Mesothelial cell of epicardium (in vitro differentiated cells): ENCODE measurements around the gene MCM8. TPM values are rescaled to one million over a fixed set of nuclear protein-coding genes. Genes with fewer than 3 reads are reported as not detected.

Source experiments
- DNase-seq, 2 experiments: peaks; one replicate each; pipeline ENCODE4 v3.0.0; 2021; ENCODE audit warnings: low spot score in 2 of 2; ENCODE audit not compliant: unreplicated experiment in 2 of 2
- H3K27ac Mint-ChIP-seq: 2 replicates; pipeline ENCODE4 v1.8.0; 2021; ENCODE audit warnings: mixed read lengths
- H3K27me3 Mint-ChIP-seq: 2 replicates; pipeline ENCODE4 v1.8.0; 2021; ENCODE audit warnings: low read depth, mixed read lengths
- H3K36me3 Mint-ChIP-seq: 2 replicates; pipeline ENCODE4 v1.8.0; 2021; ENCODE audit warnings: mixed read lengths
- H3K4me1 Mint-ChIP-seq: 2 replicates; pipeline ENCODE4 v1.8.0; 2021; ENCODE audit warnings: mixed read lengths
- H3K4me3 Mint-ChIP-seq: 2 replicates; pipeline ENCODE4 v1.8.0; 2021; ENCODE audit warnings: mild to moderate bottlenecking, moderate library complexity, mixed read lengths
- H3K9me3 Mint-ChIP-seq: 2 replicates; pipeline ENCODE4 v1.8.0; 2021; ENCODE audit warnings: mixed read lengths
- CTCF ChIP-seq: fragments of 200-600 bp; sonication (generic); IDR thresholded peaks from one replicate; pipeline ENCODE4 v1.5.0; 2021; ENCODE audit warnings: antibody characterized with exemption; ENCODE audit not compliant: unreplicated experiment
- total RNA-seq: library from RNA; stranded (reverse); gene quantifications from 3 replicates; pipeline ENCODE4 v1.2.1, GENCODE V29; 2021

The MCM8 gene
- total RNA-seq, 1 donor from 2014 or later, result 11.3 TPM

DNA sequence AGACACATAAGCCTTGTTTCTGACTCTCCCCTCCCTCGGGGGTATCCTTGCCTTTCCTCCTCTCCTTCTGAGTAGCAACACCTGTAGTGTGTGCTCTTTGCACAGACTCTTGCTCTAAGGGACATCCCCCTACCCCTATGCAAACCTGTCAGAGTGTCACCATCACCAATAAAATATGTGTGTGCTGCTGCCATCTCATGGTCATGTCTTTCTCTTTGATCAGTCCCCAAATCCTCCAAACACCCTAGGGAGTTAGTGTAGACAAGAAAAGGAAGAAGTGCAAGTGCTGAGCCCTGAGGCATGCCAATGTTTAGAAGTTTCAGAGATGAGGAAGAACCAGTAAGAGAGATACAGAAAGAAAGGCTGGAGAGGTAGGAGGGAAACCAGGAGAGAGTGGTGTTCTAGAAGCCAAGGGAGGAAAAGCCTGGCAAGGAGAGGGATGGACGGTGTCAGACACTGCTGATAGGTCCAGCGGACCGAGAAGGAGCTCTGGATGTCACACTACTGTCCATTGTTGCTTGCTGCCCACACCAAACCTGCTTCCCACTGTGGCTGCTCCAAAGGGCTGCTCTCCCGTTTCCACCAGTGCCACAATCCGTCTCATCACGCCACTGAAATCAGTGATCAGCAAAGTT lies 16.5 kb upstream of the MCM8 start:
- no peaks in the 10 kb centered on the region for H3K4me1 Mint-ChIP-seq
- H3K27ac Mint-ChIP-seq, result no peak overlapping the region
- H3K36me3 Mint-ChIP-seq, result peaks cover 5% of the 10 kb centered on the region
- H3K27me3 Mint-ChIP-seq, result peaks cover 18% of the 10 kb centered on the region
- H3K9me3 Mint-ChIP-seq, result no peaks in the 10 kb centered on the region
- DNase-seq, result no peak
- TF ChIP-seq CTCF, result no peak
- H3K4me3 Mint-ChIP-seq, result no peak overlapping the region

DNA sequence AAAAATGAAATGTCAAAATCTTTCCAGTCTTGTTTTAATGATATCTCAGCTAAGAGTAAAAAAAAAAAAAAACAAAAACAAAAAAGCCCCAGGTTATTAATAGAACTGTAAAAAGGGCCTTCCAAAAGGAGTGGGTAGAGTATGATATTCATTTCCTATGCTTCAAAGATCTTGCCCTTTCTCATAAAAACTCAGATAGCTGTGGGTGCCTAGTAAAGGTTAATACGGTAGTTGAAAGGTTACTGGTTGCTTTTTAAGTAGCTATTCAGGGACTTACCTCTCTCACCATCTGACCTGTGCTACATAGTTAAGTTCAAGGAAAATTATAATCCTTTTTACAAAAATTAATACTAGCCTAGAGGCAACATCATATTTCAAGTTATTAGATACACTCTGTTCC lies 15.1 kb upstream of the MCM8 start:
- Mint-ChIP-seq H3K36me3 (peaks cover 5% of the 10 kb centered on the region), H3K4me3 (no peak overlapping the region), H3K4me1 (no peaks in the 10 kb centered on the region), H3K9me3 (no peaks in the 10 kb centered on the region), H3K27ac (no peak overlapping the region), H3K27me3 (peaks cover 6% of the 10 kb centered on the region)
- no peak for TF ChIP-seq CTCF
- no peak for DNase-seq

DNA sequence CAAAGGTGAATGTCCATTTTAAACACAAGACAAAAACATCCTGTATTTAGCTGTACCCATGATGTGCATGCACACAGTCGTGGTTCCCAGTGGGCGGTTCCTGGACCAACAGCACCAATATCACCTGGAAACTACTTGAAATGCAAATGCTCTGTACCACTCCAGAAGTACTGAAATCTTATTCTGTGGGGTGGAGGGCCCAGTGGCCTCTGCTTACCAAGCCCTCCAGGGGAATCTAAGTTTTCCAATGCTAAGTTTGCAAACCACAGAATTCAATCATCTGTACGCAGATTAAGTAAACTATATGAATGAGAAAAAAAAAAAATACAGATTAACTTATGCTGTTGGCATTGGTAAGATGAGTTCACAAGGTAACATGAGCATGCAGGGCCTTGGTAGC lies 14.2 kb upstream of the MCM8 start:
- TF ChIP-seq CTCF, result no peak
- Mint-ChIP-seq H3K27me3 (no peaks in the 10 kb centered on the region), H3K4me1 (no peaks in the 10 kb centered on the region), H3K36me3 (peaks cover 7% of the 10 kb centered on the region), H3K27ac (no peak overlapping the region), H3K9me3 (no peaks in the 10 kb centered on the region), H3K4me3 (no peak overlapping the region)
- no peak for DNase-seq

GRCh38 chr20:5938456-5939029 lies 11.9 kb upstream of the MCM8 start:
- TF ChIP-seq CTCF, result no peak
- H3K36me3 Mint-ChIP-seq, result peaks cover 25% of the 10 kb centered on the region
- no peaks in the 10 kb centered on the region for H3K27me3 Mint-ChIP-seq
- no peak overlapping the region for H3K4me3 Mint-ChIP-seq
- no peaks in the 10 kb centered on the region for H3K4me1 Mint-ChIP-seq
- no peak for DNase-seq
- no peaks in the 10 kb centered on the region for H3K9me3 Mint-ChIP-seq
- no peak overlapping the region for H3K27ac Mint-ChIP-seq

DNA sequence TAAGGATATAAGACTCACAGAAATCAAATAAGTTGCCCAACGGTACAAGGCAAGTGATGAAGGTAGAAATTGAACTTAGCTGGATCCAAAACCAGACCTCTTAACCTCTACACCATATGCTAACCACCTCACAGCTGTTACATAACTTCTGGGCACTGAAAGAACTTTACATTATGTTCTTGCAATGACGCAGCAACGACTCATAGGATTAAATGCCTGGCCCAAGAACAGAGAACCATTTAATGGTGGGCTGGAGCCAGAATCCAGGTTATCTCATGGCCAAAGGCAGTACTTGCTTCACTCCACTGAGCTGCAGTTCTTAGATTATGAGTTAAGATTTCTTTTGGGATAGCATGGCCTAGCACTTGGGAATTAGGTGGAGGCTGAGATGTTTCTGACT lies 4.5 kb upstream of the MCM8 start:
- DNase-seq, result no peak
- Mint-ChIP-seq H3K36me3 (peaks cover 31% of the 10 kb centered on the region), H3K27ac (no peak overlapping the region), H3K4me3 (no peak overlapping the region), H3K27me3 (no peaks in the 10 kb centered on the region), H3K9me3 (no peaks in the 10 kb centered on the region), H3K4me1 (peaks cover 15% of the 10 kb centered on the region)
- TF ChIP-seq CTCF, result no peak
